Measurements from ENCODE around the gene DNLZ.
"Not testable (repeated sequence)": the region's sequence is repeated elsewhere in the genome, so short reads cannot be mapped to it uniquely, and the experiment has no call there.

The DNLZ gene

GRCh38 chr9:136363106-136363948, at the start of gene DNLZ:
TSS of gene DNLZ (minus strand) at chr9:136363744. CDS start at chr9:136363714, 30 bp downstream.
- DNase-seq: peak; percentile 94

GRCh38 chr9:136412962-136413361, 49.4 kb upstream of the DNLZ start:
- DNase-seq: no peak

GRCh38 chr9:136411378-136411777, 47.8 kb upstream of the DNLZ start:
- DNase-seq: no peak

- peak; percentile 91 for DNase-seq
Measured at GRCh38 chr9:136410500-136411287, 47.1 kb upstream of the DNLZ start, which contains the start of the genes ENTR1 and PMPCA. TSS of gene ENTR1 (minus strand) at chr9:136410614. CDS start at chr9:136410397, 217 bp downstream. TSS of gene PMPCA (plus strand) at chr9:136410658. CDS start at chr9:136410669, 11 bp downstream.

- DNase-seq: peak; percentile 59
Measured at GRCh38 chr9:136409557-136410455, 46.3 kb upstream of the DNLZ start.

- DNase-seq: no peak
Measured at GRCh38 chr9:136407911-136408310, 44.4 kb upstream of the DNLZ start.

- DNase-seq: not testable (repeated sequence)
Measured at GRCh38 chr9:136407061-136407460, 43.5 kb upstream of the DNLZ start.

GRCh38 chr9:136405904-136406303, 42.4 kb upstream of the DNLZ start:
- DNase-seq: not testable (repeated sequence)

- DNase-seq: no peak
Measured at GRCh38 chr9:136405481-136405880, 41.9 kb upstream of the DNLZ start.

- no peak for DNase-seq
Measured at GRCh38 chr9:136404801-136405136, 41.2 kb upstream of the DNLZ start.

GRCh38 chr9:136403915-136404800, 40.6 kb upstream of the DNLZ start:
- no peak for DNase-seq

- DNase-seq: no peak
Measured at GRCh38 chr9:136403538-136403914, 40.0 kb upstream of the DNLZ start.

- no peak for DNase-seq
Measured at GRCh38 chr9:136402067-136402466, 38.5 kb upstream of the DNLZ start.

- no peak for DNase-seq
Measured at GRCh38 chr9:136401173-136401922, 37.8 kb upstream of the DNLZ start.

- peak; percentile 95 for DNase-seq
Measured at GRCh38 chr9:136400038-136400834, 36.7 kb upstream of the DNLZ start, which contains the start of gene SNAPC4. TSS of gene SNAPC4 (minus strand) at chr9:136400170. CDS start at chr9:136398428, 1,742 bp downstream.

- peak; percentile 18 for DNase-seq
Measured at GRCh38 chr9:136399176-136400037, 35.9 kb upstream of the DNLZ start.

GRCh38 chr9:136398286-136398685, 34.7 kb upstream of the DNLZ start:
- no peak for DNase-seq

- no peak for DNase-seq
Measured at GRCh38 chr9:136397643-136398042, 34.1 kb upstream of the DNLZ start.

- DNase-seq: no peak
Measured at GRCh38 chr9:136396219-136396515, 32.6 kb upstream of the DNLZ start.
